ENCODE data around the gene ATRIP. TPM values are rescaled to one million over a fixed set of nuclear protein-coding genes. Genes with fewer than 3 reads are reported as not detected.

ATRIP gene
- total and polyA plus RNA-seq, 10 of the 15 experiments (the other 5 are each of a cell fraction or from before 2014, with no cell fraction given) = 1.4 to 16.0 (median 10.1) TPM

GRCh38 chr3:48419597-48419996, 26.9 kb upstream of the ATRIP start (continued):
- TF ChIP-seq, protein P1, sequence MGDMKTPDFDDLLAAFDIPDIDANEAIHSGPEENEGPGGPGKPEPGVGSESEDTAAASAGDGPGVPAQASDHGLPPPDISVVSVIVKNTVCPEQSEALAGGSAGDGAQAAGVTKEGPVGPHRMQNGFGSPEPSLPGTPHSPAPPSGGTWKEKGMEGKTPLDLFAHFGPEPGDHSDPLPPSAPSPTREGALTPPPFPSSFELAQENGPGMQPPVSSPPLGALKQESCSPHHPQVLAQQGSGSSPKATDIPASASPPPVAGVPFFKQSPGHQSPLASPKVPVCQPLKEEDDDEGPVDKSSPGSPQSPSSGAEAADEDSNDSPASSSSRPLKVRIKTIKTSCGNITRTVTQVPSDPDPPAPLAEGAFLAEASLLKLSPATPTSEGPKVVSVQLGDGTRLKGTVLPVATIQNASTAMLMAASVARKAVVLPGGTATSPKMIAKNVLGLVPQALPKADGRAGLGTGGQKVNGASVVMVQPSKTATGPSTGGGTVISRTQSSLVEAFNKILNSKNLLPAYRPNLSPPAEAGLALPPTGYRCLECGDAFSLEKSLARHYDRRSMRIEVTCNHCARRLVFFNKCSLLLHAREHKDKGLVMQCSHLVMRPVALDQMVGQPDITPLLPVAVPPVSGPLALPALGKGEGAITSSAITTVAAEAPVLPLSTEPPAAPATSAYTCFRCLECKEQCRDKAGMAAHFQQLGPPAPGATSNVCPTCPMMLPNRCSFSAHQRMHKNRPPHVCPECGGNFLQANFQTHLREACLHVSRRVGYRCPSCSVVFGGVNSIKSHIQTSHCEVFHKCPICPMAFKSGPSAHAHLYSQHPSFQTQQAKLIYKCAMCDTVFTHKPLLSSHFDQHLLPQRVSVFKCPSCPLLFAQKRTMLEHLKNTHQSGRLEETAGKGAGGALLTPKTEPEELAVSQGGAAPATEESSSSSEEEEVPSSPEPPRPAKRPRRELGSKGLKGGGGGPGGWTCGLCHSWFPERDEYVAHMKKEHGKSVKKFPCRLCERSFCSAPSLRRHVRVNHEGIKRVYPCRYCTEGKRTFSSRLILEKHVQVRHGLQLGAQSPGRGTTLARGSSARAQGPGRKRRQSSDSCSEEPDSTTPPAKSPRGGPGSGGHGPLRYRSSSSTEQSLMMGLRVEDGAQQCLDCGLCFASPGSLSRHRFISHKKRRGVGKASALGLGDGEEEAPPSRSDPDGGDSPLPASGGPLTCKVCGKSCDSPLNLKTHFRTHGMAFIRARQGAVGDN (IDR thresholded peaks at IDR 0.05) = no peak
- TF ChIP-seq NR2C2 (IDR thresholded peaks at IDR 0.05; ENCODE audit: borderline replicate concordance, control insufficient read depth, insufficient read length, low read depth) = no peak
- no peak for TF ChIP-seq YY1 (IDR thresholded peaks at IDR 0.05; ENCODE audit: low read depth, low read length)
- no peak for TF ChIP-seq SUPT20H (IDR thresholded peaks at IDR 0.05; ENCODE audit: borderline replicate concordance, control insufficient read depth, low read depth, low read length)

DNA sequence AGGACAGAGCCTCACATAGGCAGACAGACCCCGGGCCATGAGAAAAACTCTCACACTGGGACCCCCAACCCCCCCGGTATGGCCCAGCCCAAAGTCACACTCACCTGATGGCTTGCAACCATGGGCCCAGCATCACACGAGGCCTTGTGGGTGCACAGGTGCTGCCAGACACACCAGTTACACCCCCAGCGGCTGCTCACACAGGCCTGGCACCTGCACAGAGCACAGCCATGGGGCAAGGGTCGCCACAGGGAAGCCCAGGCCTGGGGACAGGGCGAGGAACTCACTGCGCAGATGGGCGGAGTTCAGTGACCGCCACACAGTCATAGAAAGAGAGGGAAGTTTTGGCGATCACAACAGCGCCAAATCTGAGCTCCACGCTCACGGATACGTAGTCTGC, 26.0 kb upstream of the ATRIP start:
- in situ Hi-C loops (cut with MboI) = no loop called here
- RAD21 ChIA-PET (ENCODE audit: unreplicated experiment) = no interaction called here
- Histone ChIP-seq H3K79me2 (ENCODE audit: control insufficient read depth, insufficient read depth, low read length) (no peaks in the 10 kb centered on the region), H2AFZ (ENCODE audit: control insufficient read depth, low read depth, low read length) (no peak overlapping the region), H3K27ac (ENCODE audit: control insufficient read depth, insufficient read depth) (no peak overlapping the region), H3K4me3 (no peak overlapping the region), H3K36me3 (ENCODE audit: control insufficient read depth in 2 of 2, insufficient read depth in 2 of 2, low read length in 1 of 2) (no peaks in the 10 kb centered on the region), H3K9ac (ENCODE audit: control insufficient read depth, insufficient read depth, low read length) (no peak overlapping the region), H3K4me2 (ENCODE audit: control insufficient read depth, insufficient read depth) (no peak overlapping the region), H3K9me3 (replicated peaks; ENCODE audit: control insufficient read depth, insufficient read depth, low read length) (no peaks in the 10 kb centered on the region), H4K20me1 (ENCODE audit: control insufficient read depth, insufficient read depth) (no peaks in the 10 kb centered on the region), H3K27me3 (replicated peaks in 1 of 2; ENCODE audit: control insufficient read depth in 2 of 2, insufficient read depth in 2 of 2, low read length in 1 of 2) (no peaks in the 10 kb centered on the region), H3K4me1 (ENCODE audit: control insufficient read depth, insufficient read depth, low read length) (no peaks in the 10 kb centered on the region)
- no TSS peak for BruUV-seq (replicated peaks)
- SMC1A ChIA-PET (ENCODE audit: uncharacterized antibody, unreplicated experiment) = interaction anchor here (1.5 to 2.6 kb wide), 2 partner anchors 15 to 18 kb away, joined by 3 to 8 read pairs; no protein-coding TSS in a partner anchor
- DNase-seq (ENCODE audit: low read depth, low spot score) (no peak), ATAC-seq (no peak), FAIRE-seq (no peak)
- intact Hi-C loops (cut with micrococcal nuclease; ENCODE audit: unreplicated experiment) = no loop called here
- WGBS (ENCODE audit: insufficient coverage, insufficient replicate concordance, low lambda C conversion rate, missing lambda C conversion rate) = 49% methylated on average over 14 of the region's 14 CpGs
- CTCF ChIA-PET = interaction anchor here (1.3 to 1.6 kb wide), 2 partner anchors 16 to 20 kb away, joined by 5 to 7 read pairs; no protein-coding TSS in a partner anchor
- POLR2A ChIA-PET = no interaction called here
- no peak for TF ChIP-seq SUPT20H (IDR thresholded peaks at IDR 0.05; ENCODE audit: borderline replicate concordance, control insufficient read depth, low read depth, low read length)
- no peak for TF ChIP-seq DPF2 (IDR thresholded peaks at IDR 0.05)
- TF ChIP-seq, protein P2, sequence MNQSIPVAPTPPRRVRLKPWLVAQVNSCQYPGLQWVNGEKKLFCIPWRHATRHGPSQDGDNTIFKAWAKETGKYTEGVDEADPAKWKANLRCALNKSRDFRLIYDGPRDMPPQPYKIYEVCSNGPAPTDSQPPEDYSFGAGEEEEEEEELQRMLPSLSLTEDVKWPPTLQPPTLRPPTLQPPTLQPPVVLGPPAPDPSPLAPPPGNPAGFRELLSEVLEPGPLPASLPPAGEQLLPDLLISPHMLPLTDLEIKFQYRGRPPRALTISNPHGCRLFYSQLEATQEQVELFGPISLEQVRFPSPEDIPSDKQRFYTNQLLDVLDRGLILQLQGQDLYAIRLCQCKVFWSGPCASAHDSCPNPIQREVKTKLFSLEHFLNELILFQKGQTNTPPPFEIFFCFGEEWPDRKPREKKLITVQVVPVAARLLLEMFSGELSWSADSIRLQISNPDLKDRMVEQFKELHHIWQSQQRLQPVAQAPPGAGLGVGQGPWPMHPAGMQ (IDR thresholded peaks at IDR 0.05; ENCODE audit: borderline replicate concordance) = no peak
- TF ChIP-seq, protein P3, sequence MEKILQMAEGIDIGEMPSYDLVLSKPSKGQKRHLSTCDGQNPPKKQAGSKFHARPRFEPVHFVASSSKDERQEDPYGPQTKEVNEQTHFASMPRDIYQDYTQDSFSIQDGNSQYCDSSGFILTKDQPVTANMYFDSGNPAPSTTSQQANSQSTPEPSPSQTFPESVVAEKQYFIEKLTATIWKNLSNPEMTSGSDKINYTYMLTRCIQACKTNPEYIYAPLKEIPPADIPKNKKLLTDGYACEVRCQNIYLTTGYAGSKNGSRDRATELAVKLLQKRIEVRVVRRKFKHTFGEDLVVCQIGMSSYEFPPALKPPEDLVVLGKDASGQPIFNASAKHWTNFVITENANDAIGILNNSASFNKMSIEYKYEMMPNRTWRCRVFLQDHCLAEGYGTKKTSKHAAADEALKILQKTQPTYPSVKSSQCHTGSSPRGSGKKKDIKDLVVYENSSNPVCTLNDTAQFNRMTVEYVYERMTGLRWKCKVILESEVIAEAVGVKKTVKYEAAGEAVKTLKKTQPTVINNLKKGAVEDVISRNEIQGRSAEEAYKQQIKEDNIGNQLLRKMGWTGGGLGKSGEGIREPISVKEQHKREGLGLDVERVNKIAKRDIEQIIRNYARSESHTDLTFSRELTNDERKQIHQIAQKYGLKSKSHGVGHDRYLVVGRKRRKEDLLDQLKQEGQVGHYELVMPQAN (conservative IDR thresholded peaks at IDR 0.05) = no peak
- no peak for TF ChIP-seq PAX5 (IDR thresholded peaks at IDR 0.05; ENCODE audit: borderline replicate concordance, low read depth, low read length)
- TF ChIP-seq CUX1 (IDR thresholded peaks at IDR 0.05; ENCODE audit: insufficient replicate concordance, low read depth, low read length) = no peak

Data from GM12878 (cell line).